Renal cortex interstitium (tissue), 11 donors: ENCODE data around the gene ABCC4. TPM values are rescaled to one million over a fixed set of nuclear protein-coding genes. Genes with fewer than 3 reads are reported as not detected.
"Not testable (repeated sequence)": the region's sequence is repeated elsewhere in the genome, so short reads cannot be mapped to it uniquely, and the experiment has no call there.

Source experiments
- DNase-seq, 11 donors: peaks; one replicate each; pipeline ENCODE4 v3.0.0-alpha.2; 2013; ENCODE audit warnings: low read depth in 9 of 11, low spot score in 4 of 11; ENCODE audit errors: extremely low read depth in 1 of 11
- polyA plus RNA-seq, 3 donors: library from polyadenylated mRNA; unstranded; fragments of 120-200 nt; gene quantifications; one replicate each; pipeline ENCODE4 v1.2.1, GENCODE V29; 2013; ENCODE audit not compliant: insufficient read length in 3 of 3

The ABCC4 gene
- polyA plus RNA-seq, 3 donors, result 17.5 to 25.1 (median 22.7) TPM

GRCh38 chr13:95304453-95304852, 3.2 kb upstream of the ABCC4 start:
- no peak for DNase-seq

- peak in 2 of 11 donors; percentile 45 to 50 for DNase-seq
Measured at GRCh38 chr13:95301968-95302393, 730 bp upstream of the ABCC4 start.

GRCh38 chr13:95300625-95301182, 547 bp downstream of the ABCC4 start:
- peak in 7 of 11 donors; percentile 28 to 54 (median 42) for DNase-seq

- no peak for DNase-seq
Measured at GRCh38 chr13:95298971-95299621, 2.2 kb downstream of the ABCC4 start.

GRCh38 chr13:95298169-95298965, 2.9 kb downstream of the ABCC4 start:
- DNase-seq, result no peak

GRCh38 chr13:95296326-95296925, 4.8 kb downstream of the ABCC4 start:
- DNase-seq, result no peak

- no peak for DNase-seq
Measured at GRCh38 chr13:95295026-95295425, 6.2 kb downstream of the ABCC4 start.

GRCh38 chr13:95292622-95293021, 8.6 kb downstream of the ABCC4 start:
- DNase-seq, result no peak

GRCh38 chr13:95289901-95290300, 11.3 kb downstream of the ABCC4 start:
- DNase-seq, result not testable (repeated sequence)

- DNase-seq, result no peak
Measured at GRCh38 chr13:95289020-95289444, 12.2 kb downstream of the ABCC4 start.

GRCh38 chr13:95284436-95284835, 16.8 kb downstream of the ABCC4 start:
- DNase-seq, result no peak

- DNase-seq, result no peak
Measured at GRCh38 chr13:95279016-95279415, 22.2 kb downstream of the ABCC4 start.

- no peak for DNase-seq
Measured at GRCh38 chr13:95276037-95276505, 25.2 kb downstream of the ABCC4 start.

GRCh38 chr13:95275322-95276036, 25.8 kb downstream of the ABCC4 start:
- DNase-seq, result no peak

- DNase-seq, result not testable (repeated sequence)
Measured at GRCh38 chr13:95273592-95274132, 27.6 kb downstream of the ABCC4 start.

- DNase-seq, result not testable (repeated sequence)
Measured at GRCh38 chr13:95272076-95272475, 29.2 kb downstream of the ABCC4 start.

- DNase-seq, result no peak
Measured at GRCh38 chr13:95269756-95270155, 31.5 kb downstream of the ABCC4 start.

GRCh38 chr13:95268343-95269065, 32.7 kb downstream of the ABCC4 start:
- not testable (repeated sequence) for DNase-seq
